GM12878 (cell line): ENCODE results near the gene PPP1R11. TPM values are rescaled to one million over a fixed set of nuclear protein-coding genes. Genes with fewer than 3 reads are reported as not detected.

Experiments
- ATAC-seq: fragments of 200-7000 bp; cut with Tn5 transposase; 3 replicates; pipeline ENCODE4 v1.9.1; 2020; ENCODE audit warnings: mild to moderate bottlenecking, moderate library complexity
- BruUV-seq: library from RNA; stranded (reverse); fragments of 400-500 nt; replicated peaks from 2 replicates; lab custom pipeline; 2021; lab: Mats Ljungman, UMichigan
- CTCF ChIA-PET: fragments of 300-600 bp; sonication (Branson Sonifier 250); formaldehyde crosslinking; extraction: SDS; loops from one replicate; lab custom pipeline; 2021; ENCODE audit warnings: inconsistent platforms; lab: Yijun Ruan, JAX
- POLR2A ChIA-PET: fragments of 350-600 bp; formaldehyde crosslinking; extraction: SDS; loops from one replicate; lab custom pipeline; 2021; ENCODE audit warnings: inconsistent platforms; lab: Charles Lee
- RAD21 ChIA-PET: fragments of 300-600 bp; sonication (Branson Sonifier 250); formaldehyde crosslinking; loops from one replicate; lab custom pipeline; 2023; ENCODE audit warnings: antibody characterized with exemption; ENCODE audit not compliant: unreplicated experiment; lab: Charles Lee
- SMC1A ChIA-PET: fragments of 300-600 bp; sonication (Branson Sonifier 250); formaldehyde crosslinking; loops from one replicate; lab custom pipeline; 2023; ENCODE audit not compliant: unreplicated experiment, uncharacterized antibody; lab: Charles Lee
- DNase-seq: peaks from one replicate; pipeline ENCODE4 v3.0.0-alpha.2; 2011; ENCODE audit warnings: low read depth, low spot score
- FAIRE-seq: peaks from 3 replicates; lab custom pipeline; 2011; peaks lifted over from hg19 to GRCh38; lab: Jason Lieb, UNC
- H2AFZ ChIP-seq: 2 replicates; pipeline ENCODE4 v1.6.0; 2011; ENCODE audit warnings: low read depth, low read length, control low read depth; ENCODE audit not compliant: control insufficient read depth
- H3K27ac ChIP-seq: 2 replicates; pipeline ENCODE4 v1.5.1; 2011; ENCODE audit warnings: control low read depth; ENCODE audit not compliant: control insufficient read depth, insufficient read depth
- H3K27me3 ChIP-seq, 2 experiments: replicated peaks in 1 of 2; 2 replicates each; pipeline versions ENCODE4 v1.6.0 to v1.6.1; 2011; ENCODE audit warnings: low read length in 1 of 2; ENCODE audit not compliant: control insufficient read depth in 2 of 2, insufficient read depth in 2 of 2
- H3K36me3 ChIP-seq, 2 experiments: 2 replicates each; pipeline ENCODE4 v1.5.1; 2011; ENCODE audit warnings: low read length in 1 of 2; ENCODE audit not compliant: control insufficient read depth in 2 of 2, insufficient read depth in 2 of 2
- H3K4me1 ChIP-seq: 2 replicates; pipeline ENCODE4 v1.6.1; 2011; ENCODE audit warnings: mild to moderate bottlenecking, low read length, moderate library complexity, mixed read lengths; ENCODE audit not compliant: control insufficient read depth, insufficient read depth
- H3K4me2 ChIP-seq: 2 replicates; pipeline ENCODE4 v1.6.0; 2011; ENCODE audit warnings: control low read depth; ENCODE audit not compliant: control insufficient read depth, insufficient read depth
- H3K4me3 ChIP-seq: fragments of 200-600 bp; sonication (generic); 2 replicates; pipeline ENCODE4 v1.5.1; 2016
- H3K79me2 ChIP-seq: 2 replicates; pipeline ENCODE4 v1.6.0; 2011; ENCODE audit warnings: low read length; ENCODE audit not compliant: control insufficient read depth, insufficient read depth
- H3K9ac ChIP-seq: 2 replicates; pipeline ENCODE4 v1.8.0; 2011; ENCODE audit warnings: low read length, control low read depth, mixed read lengths; ENCODE audit not compliant: control insufficient read depth, insufficient read depth
- H3K9me3 ChIP-seq: replicated peaks from 3 replicates; pipeline ENCODE4 v1.5.1; 2011; ENCODE audit warnings: mild to moderate bottlenecking, low read length; ENCODE audit not compliant: control insufficient read depth, insufficient read depth
- H4K20me1 ChIP-seq: 2 replicates; pipeline ENCODE4 v1.6.0; 2011; ENCODE audit not compliant: control insufficient read depth, insufficient read depth
- ATF7 ChIP-seq: fragments of 450-650 bp; IDR thresholded peaks from 2 replicates; pipeline ENCODE4 v1.6.1; 2016; ENCODE audit warnings: low read depth, mild to moderate bottlenecking
- BACH1 ChIP-seq: fragments of 450-650 bp; IDR thresholded peaks from 2 replicates; pipeline ENCODE4 v1.6.1; 2017; ENCODE audit warnings: mild to moderate bottlenecking, borderline replicate concordance
- CREM ChIP-seq: IDR thresholded peaks from 2 replicates; pipeline ENCODE4 v1.6.1; 2014; ENCODE audit warnings: antibody characterized with exemption, low read depth
- EZH2 ChIP-seq: IDR thresholded peaks from 2 replicates; pipeline ENCODE4 v1.6.1; 2012; ENCODE audit warnings: low read depth, mild to moderate bottlenecking, control low read depth, inconsistent platforms, low read length, borderline replicate concordance; ENCODE audit not compliant: control insufficient read depth
- MEF2A ChIP-seq: IDR thresholded peaks from 2 replicates; pipeline ENCODE4 v1.6.1; 2011; ENCODE audit warnings: low read depth, mild to moderate bottlenecking, low read length, moderate library complexity; ENCODE audit not compliant: insufficient read depth
- MXI1 ChIP-seq: fragments of 150-350 bp; IDR thresholded peaks from 2 replicates; pipeline ENCODE4 v1.6.1; 2011; ENCODE audit warnings: low read depth, mild to moderate bottlenecking, inconsistent platforms, low read length, improper control_type of control experiment
- NBN ChIP-seq: fragments of 450-650 bp; IDR thresholded peaks from 2 replicates; pipeline ENCODE4 v1.6.1; 2016
- NFYB ChIP-seq: IDR thresholded peaks from 2 replicates; pipeline ENCODE4 v1.6.1; 2011; ENCODE audit warnings: low read depth, mild to moderate bottlenecking, low read length, improper control_type of control experiment, moderate library complexity; ENCODE audit not compliant: insufficient read depth
- SMC3 ChIP-seq: IDR thresholded peaks from 2 replicates; pipeline ENCODE4 v1.6.1; 2011; ENCODE audit warnings: low read length, improper control_type of control experiment, borderline replicate concordance
- SPI1 ChIP-seq: IDR thresholded peaks from 2 replicates; pipeline ENCODE4 v1.6.1; 2011; ENCODE audit warnings: low read depth, mild to moderate bottlenecking, low read length, moderate library complexity, borderline replicate concordance; ENCODE audit not compliant: insufficient read depth
- YY1 ChIP-seq: IDR thresholded peaks from 2 replicates; pipeline ENCODE4 v1.6.1; 2011; ENCODE audit warnings: low read depth, mild to moderate bottlenecking, low read length
- WGBS: methylation state at CpG from one replicate; pipeline ENCODE4 v1.1.6; 2016; ENCODE audit warnings: low lambda C conversion rate; ENCODE audit not compliant: insufficient replicate concordance, insufficient coverage; ENCODE audit errors: missing lambda C conversion rate; 5-methylcytosine and 5-hydroxymethylcytosine counted together
- in situ Hi-C: fragments of 300-500 bp; cut with MboI; formaldehyde crosslinking; loops from 9 replicates; pipeline ENCODE4 v1.14.3; 2018; ENCODE audit warnings: mixed read lengths
- intact Hi-C: fragments of 100-400 bp; cut with micrococcal nuclease; formaldehyde crosslinking; loops from one replicate; pipeline ENCODE4 v1.14.2; 2022; ENCODE audit not compliant: unreplicated experiment
- polyA plus RNA-seq, 11 experiments: library from polyadenylated mRNA; depleted of rRNA in 4 of 11; unstranded in 6 of 11; stranded (reverse) in 5 of 11; fragments of >200 nt; fragmentation: Nextera tagmentation in 4 of 11; fragmentation: Illumina TruSeq in 1 of 11; extraction: Ambion mirVana in 4 of 11; extraction: Trizol in 1 of 11; gene quantifications; 1 replicate in 1 of 11; 2 replicates in 10 of 11; pipeline versions ENCODE4 v1.2.1 to v1.2.3, GENCODE V29; 2011 to 2016; ENCODE audit warnings: inconsistent platforms in 2 of 11, missing spikeins in 2 of 11, low read depth in 1 of 11
- total RNA-seq, 4 experiments: library from RNA; depleted of rRNA in 3 of 4; stranded (reverse); fragments of >200 nt in 3 of 4; fragmentation: Illumina TruSeq in 1 of 4; extraction: Trizol in 1 of 4; gene quantifications; 2 replicates each; pipeline versions ENCODE4 v1.2.1 to v1.2.3, GENCODE V29; 2013 to 2021
- TF ChIP-seq, protein P1 (sequence below): IDR thresholded peaks from 2 replicates; pipeline ENCODE4 v1.6.1; 2011; ENCODE audit warnings: low read depth, low read length, improper control_type of control experiment, borderline replicate concordance
- TF ChIP-seq, protein P2 (sequence below): IDR thresholded peaks from 2 replicates; pipeline ENCODE4 v1.6.1; 2012; ENCODE audit warnings: low read depth, low read length, improper control_type of control experiment
- TF ChIP-seq, protein P3 (sequence below), 3 experiments: IDR thresholded peaks in 2 of 3; conservative IDR thresholded peaks in 1 of 3; 2 replicates each; pipeline ENCODE4 v1.5.1; 2011; ENCODE audit warnings: low read depth in 3 of 3, low read length in 3 of 3, mild to moderate bottlenecking in 3 of 3, control low read depth in 2 of 3, moderate library complexity in 2 of 3, inconsistent platforms in 1 of 3, mixed read lengths in 1 of 3; ENCODE audit not compliant: control insufficient read depth in 2 of 3, insufficient read depth in 1 of 3; ENCODE audit errors: extremely low read depth in 1 of 3

PPP1R11 gene
- total and polyA plus RNA-seq, 10 of the 15 experiments (the other 5 are each of a cell fraction or from before 2014, with no cell fraction given): 12.6 to 56.1 (median 33.5) TPM

DNA sequence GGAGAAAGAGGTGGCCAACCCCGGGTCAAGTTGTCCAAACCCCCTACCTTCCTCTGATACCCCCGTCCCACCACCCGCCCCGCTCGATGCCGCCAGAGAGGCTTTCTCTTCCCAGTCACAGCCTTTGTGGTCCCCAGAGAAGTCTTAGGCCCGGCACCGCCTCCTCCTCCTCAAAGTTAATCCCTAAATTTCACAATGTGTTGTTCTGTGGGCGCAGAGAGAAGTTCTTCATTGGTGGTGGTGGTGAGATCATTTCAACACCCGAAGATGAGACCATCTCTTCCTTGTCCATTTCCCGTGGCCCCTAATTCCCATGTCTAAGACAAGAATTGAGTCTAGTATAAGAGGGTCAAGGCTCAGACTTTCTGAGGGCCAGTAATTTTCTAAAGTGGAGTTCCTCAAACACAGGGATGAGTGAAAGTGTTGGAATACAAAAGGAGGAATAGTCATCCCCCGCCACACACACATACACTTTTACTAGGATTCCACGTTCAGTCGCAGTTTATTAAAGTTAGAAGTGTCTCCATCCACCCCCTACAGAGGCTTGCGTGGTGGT, 35.5 kb downstream of the PPP1R11 start (continued):
- TF ChIP-seq ATF7 (no peak), MEF2A (no peak)
- TF ChIP-seq, protein P1, sequence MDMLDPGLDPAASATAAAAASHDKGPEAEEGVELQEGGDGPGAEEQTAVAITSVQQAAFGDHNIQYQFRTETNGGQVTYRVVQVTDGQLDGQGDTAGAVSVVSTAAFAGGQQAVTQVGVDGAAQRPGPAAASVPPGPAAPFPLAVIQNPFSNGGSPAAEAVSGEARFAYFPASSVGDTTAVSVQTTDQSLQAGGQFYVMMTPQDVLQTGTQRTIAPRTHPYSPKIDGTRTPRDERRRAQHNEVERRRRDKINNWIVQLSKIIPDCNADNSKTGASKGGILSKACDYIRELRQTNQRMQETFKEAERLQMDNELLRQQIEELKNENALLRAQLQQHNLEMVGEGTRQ: no peak

DNA sequence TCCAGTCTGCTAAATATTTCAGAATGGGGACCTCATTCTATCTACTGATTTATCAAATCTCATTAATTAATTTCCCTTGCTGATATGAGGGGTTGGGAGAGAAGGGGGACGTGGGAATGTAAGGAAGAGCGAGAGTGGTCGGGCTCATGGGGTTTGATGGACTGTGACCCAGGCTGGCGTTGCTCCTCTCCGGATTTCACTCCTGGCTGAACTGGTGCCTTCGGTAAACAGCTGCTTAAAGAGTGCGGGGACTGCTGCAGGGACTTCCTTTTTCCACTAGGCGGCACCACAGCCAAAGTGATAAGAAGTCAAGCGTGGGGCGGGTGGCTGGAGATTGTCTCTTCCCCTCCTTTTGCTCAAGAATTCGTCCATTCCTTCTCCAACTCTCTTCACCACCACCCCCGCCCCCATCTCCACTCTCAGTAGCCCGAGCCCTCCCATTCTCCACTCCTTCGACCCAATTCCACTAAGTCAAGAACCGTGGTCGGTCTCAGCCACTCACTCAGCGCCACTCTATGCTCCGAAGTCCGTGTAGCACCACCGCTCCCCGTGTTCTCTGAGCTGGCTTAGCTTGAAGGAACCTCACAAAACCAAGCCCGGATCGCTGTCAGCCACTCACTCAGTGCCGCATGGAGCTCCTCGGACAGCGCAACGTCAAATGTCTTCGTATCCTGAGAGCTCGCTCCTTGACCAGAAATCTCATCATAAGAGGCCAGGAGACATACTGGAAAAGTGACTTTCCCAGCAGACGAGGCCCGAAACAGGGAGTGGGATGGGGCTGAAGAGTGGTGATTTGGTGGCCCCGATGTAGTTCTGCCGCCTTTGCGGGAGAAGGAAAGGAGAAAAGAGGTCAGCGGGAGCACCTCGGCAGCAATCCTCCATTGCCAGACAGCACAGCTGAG, 36.2 kb downstream of the PPP1R11 start:
- RAD21 ChIA-PET: interaction anchor here (0.6 to 9.0 kb wide), 27 partner anchors 9 to 294 kb away, joined by 3 to 333 read pairs (median 5); partner anchors contain the start of genes POLR1H, PPP1R11, TRIM26 and TRIM31
- FAIRE-seq: peak; percentile 95
- peaks cover 12 to 27% of the 10 kb centered on the region in 2 experiments for H3K27me3 ChIP-seq
- peak; percentile 88 for ATAC-seq
- H2AFZ ChIP-seq: peak overlapping the region; percentile 86
- H3K9me3 ChIP-seq: no peaks in the 10 kb centered on the region
- WGBS: 9% methylated on average over 36 of the region's 36 CpGs
- no TSS peak for BruUV-seq
- CTCF ChIA-PET: interaction anchor here (0.6 to 6.6 kb wide), 41 partner anchors 10 to 449 kb away, joined by 3 to 561 read pairs (median 4); partner anchors contain the start of genes POLR1H, PPP1R11, TRIM10 and TRIM31
- SMC1A ChIA-PET: interaction anchor here (0.8 to 16.6 kb wide), 25 partner anchors 9 to 455 kb away, joined by 3 to 647 read pairs (median 4); partner anchors contain the start of genes POLR1H, TRIM26, TRIM31 and TRIM40
- no peaks in the 10 kb centered on the region for H3K79me2 ChIP-seq
- H4K20me1 ChIP-seq: no peaks in the 10 kb centered on the region
- peak overlapping the region; percentile 53; the same call in 1 of the 2 replicates for H3K4me3 ChIP-seq
- no peaks in the 10 kb centered on the region for H3K36me3 ChIP-seq
- no peak overlapping the region for H3K27ac ChIP-seq
- DNase-seq: peak; percentile 24
- intact Hi-C loops: loop anchor here (1.0 kb wide), 2 partner anchors 28 to 67 kb away; no protein-coding TSS in a partner anchor
- H3K9ac ChIP-seq: peak overlapping the region; percentile 34; the same call in 1 of the 2 replicates
- in situ Hi-C loops: no loop called here
- peaks cover 19% of the 10 kb centered on the region for H3K4me1 ChIP-seq
- POLR2A ChIA-PET: interaction anchor here (1.5 to 5.0 kb wide), 4 partner anchors 9 to 28 kb away, joined by 6 to 54 read pairs (median 24); partner anchors contain the start of gene TRIM31
- peak overlapping the region; percentile 94 for H3K4me2 ChIP-seq
- TF ChIP-seq SPI1 (peak; percentile 60), BACH1 (no peak), MXI1 (peak; percentile 29; the same call in 1 of the 2 replicates), EZH2 (no peak), SMC3 (peak; percentile 83), CREM (no peak), YY1 (peak; percentile 63; the same call in 1 of the 2 replicates), NFYB (no peak), NBN (peak; percentile 88)
- TF ChIP-seq, protein P2, sequence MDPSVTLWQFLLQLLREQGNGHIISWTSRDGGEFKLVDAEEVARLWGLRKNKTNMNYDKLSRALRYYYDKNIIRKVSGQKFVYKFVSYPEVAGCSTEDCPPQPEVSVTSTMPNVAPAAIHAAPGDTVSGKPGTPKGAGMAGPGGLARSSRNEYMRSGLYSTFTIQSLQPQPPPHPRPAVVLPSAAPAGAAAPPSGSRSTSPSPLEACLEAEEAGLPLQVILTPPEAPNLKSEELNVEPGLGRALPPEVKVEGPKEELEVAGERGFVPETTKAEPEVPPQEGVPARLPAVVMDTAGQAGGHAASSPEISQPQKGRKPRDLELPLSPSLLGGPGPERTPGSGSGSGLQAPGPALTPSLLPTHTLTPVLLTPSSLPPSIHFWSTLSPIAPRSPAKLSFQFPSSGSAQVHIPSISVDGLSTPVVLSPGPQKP: no peak
- TF ChIP-seq, protein P3, sequence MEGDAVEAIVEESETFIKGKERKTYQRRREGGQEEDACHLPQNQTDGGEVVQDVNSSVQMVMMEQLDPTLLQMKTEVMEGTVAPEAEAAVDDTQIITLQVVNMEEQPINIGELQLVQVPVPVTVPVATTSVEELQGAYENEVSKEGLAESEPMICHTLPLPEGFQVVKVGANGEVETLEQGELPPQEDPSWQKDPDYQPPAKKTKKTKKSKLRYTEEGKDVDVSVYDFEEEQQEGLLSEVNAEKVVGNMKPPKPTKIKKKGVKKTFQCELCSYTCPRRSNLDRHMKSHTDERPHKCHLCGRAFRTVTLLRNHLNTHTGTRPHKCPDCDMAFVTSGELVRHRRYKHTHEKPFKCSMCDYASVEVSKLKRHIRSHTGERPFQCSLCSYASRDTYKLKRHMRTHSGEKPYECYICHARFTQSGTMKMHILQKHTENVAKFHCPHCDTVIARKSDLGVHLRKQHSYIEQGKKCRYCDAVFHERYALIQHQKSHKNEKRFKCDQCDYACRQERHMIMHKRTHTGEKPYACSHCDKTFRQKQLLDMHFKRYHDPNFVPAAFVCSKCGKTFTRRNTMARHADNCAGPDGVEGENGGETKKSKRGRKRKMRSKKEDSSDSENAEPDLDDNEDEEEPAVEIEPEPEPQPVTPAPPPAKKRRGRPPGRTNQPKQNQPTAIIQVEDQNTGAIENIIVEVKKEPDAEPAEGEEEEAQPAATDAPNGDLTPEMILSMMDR (IDR thresholded peaks at IDR 0.05 in 2 of 3, conservative IDR thresholded peaks at IDR 0.05 in 1 of 3; ENCODE audit: control insufficient read depth in 2 of 3, extremely low read depth in 1 of 3, insufficient read depth in 1 of 3, low read depth in 3 of 3, low read length in 3 of 3): peak; percentile 95 to 97 (median 96)
